ENCODE data around the gene ADCY7.
A peak's percentile ranks its signal among the peaks of the same experiment; 100 is the strongest.
"Not testable (repeated sequence)": the region's sequence is repeated elsewhere in the genome, so short reads cannot be mapped to it uniquely, and the experiment has no call there.

ADCY7 gene

DNA sequence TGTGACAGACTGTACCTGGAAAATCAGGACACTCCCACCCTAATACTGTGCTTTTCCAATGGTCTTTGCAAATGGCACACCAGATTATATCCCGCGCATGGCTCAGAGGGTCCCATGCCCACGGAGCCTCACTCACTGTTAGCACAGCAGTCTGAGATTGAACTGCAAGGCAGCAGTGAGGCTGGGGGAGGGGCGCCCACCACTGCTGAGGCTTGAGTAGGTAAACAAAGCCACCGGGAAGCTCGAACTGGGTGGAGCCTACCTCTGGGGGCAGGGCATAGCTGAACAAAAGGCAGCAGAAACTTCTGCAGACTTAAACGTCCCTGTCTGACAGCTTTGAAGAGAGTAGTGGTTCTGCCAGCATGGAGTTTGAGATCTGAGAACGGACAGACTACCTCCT is 77.2 kb downstream of the ADCY7 start:
- not testable (repeated sequence) for DNase-seq

DNA sequence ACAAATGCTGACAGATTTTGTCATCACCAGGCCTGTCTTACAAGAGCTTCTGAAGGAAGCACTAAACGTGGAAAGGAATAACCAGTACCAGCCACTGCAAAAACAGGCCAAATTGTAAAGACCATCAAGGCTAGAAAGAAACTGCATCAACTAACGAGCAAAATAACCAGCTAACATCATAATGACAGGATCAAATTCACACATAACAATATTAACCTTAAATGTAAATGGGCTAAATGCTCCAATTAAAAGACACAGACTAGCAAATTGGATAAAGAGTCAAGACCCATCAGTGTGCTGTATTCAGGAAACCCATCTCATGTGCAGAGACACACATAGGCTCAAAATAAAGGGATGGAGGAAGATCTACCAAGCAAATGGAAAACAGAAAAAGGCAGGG is 78.9 kb downstream of the ADCY7 start:
- DNase-seq = not testable (repeated sequence)

DNA sequence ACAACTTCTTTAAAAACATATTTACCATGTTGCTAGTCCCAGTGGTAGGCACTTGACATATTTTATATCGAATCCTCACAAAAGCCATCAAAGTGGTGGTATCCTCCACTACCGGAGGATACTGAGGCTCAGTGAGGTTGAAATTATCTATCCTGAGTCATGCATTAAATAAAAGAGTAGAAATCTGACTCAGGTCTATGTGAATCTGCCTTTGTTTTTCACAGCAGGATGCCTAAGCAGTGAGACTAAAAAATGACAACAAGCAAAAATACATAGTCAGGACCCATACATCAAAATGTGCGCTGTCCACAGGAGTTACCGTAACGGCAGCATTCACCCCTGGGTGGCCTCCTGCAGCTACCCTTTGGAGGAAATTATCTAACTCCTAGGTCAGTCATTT is 84.8 kb downstream of the ADCY7 start:
- no peak for DNase-seq

DNA sequence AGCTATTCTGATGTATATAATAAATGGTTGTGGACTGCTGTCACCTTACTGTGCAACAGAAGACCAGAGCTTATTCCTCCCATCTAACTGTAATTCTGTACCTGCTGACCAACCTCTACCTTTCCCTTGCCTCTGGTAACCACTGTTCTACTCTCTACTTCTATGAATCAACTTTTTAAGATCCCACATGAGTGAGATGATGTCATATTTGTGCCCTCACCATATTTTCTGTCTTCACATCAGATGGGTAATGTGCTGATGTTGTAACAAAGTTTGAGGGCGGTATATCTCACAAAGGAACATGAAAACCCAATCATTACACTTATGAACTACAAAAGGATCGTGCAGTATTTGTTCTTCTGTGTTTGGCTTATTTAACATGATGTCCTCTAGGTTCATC is 85.6 kb downstream of the ADCY7 start:
- no peak for DNase-seq

DNA sequence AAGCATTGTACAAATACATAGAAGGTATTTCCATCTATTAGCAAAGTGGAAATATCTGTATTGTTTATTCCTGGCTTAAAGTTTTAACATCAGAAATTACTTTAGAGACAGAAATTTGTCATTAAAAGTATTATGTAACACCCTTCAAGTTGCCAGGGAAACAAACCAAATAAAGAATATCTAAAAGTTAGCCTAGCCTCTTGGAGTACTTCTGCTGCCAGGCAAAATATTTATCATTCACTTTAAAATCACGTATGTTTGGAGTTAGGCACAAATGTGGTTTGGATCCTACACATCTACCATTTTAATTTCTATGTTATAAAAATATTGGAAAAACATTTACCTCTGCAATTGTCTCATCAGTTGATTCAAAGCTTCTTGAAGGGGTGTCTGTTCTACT is 87.7 kb downstream of the ADCY7 start:
- DNase-seq = no peak

DNA sequence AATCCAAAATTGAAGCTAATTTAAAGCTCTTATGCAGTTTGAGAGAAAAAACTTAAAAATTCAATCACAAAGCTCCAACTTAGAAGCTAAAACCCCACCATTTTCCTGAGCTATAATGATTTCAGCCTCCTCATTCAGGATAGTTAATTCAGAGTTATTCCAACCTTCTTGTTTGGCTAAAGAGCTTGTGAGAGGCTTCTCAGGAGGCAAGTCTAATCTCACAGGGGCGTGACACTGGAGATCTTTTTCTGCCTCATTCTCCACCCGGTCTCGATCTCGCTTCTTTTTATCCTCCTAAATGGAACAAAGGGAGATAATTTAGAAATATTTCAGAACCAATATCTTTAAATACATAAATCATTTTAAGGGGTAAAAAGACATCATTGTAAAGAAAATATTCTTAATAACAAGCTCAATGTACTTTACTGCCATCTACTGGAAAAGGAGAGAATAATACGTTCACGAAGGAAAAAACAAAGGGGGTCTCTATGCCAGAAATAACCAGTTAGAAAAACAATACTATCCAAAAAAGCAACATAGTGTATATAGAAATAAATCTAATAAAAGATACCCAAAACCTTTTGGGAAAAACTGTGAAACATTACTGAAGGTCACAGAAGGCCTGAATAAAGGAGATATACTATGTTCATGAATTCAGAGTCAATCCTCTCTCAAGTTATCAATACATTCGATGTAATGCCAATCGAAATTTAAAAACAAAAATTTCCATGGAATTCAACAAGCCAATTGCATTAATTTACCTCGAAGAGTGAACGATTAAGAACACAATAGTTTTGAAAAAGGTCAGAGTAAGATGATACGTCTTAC is 88.5 kb downstream of the ADCY7 start:
- DNase-seq = peak; percentile 4

DNA sequence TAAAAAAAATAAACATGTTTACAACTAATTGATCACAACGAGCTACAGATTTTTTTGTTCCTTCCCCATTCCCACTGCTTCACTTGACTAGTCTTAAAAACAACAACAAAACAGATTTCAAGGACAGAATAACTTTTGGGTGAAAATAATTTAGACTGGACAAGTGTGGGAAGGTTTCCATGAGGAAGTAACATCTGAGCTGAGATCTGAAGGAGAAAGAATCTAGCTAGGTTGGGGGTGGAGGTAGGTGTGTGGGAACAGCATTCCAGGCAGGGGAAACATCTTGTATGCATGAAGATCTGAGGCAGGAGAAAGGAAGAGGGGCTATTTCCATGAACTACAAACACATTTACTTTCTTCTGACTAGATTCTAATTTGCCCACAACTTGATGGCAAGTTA is 93.3 kb downstream of the ADCY7 start:
- DNase-seq = no peak

DNA sequence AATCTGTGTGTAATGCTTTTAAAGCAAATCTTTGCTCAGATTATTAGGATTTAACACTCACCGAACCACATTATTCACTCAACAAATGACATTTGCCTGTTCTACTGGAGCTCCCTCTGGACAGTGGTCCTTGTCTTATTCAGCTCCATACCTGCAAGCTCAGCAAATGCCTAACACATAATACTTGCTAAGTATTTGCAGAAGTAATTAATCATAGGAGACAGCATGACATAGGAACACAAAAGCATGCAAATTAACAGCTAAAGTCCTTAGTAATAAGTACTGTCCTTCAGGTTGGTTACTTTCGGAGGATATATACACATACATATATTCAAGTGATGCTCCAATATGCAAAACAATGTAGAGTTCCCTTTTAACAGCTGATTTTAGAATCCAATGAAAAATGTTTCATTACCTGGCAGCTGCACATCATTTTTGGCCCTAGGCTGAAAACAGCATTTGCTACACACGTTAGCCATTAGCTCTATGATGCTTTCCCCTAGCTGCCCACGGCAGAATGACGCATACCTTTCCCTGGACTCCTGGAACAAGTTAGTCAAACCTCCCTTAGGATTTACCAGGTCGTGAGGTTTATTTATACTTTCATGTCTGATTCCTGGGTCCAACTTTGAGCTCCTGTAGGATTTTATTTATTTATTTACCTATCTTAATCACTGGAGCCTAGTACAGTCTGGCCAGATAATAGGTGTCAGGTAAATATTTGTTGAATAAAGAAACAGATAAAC is 93.9 kb downstream of the ADCY7 start:
- peak; percentile 24 for DNase-seq

DNA sequence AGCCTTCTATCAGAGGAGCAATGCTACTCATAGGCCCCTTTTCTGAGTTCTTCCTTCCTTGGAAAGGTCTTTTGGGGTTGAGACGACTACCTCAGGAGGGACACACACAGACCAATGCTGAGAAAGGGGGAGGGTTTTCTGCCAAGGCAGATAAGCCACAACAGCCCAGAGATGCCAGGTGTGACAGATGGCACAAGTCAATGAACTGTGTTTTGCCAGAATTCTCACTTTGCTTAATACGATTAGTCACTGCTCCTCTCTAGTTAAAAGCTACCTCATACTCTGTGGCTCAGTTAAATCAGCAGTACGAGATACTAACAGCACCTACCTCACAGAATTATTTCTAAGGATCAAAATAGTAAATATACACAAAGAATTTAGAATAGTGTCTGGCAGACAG is 94.4 kb downstream of the ADCY7 start:
- DNase-seq = peak; percentile 93

DNA sequence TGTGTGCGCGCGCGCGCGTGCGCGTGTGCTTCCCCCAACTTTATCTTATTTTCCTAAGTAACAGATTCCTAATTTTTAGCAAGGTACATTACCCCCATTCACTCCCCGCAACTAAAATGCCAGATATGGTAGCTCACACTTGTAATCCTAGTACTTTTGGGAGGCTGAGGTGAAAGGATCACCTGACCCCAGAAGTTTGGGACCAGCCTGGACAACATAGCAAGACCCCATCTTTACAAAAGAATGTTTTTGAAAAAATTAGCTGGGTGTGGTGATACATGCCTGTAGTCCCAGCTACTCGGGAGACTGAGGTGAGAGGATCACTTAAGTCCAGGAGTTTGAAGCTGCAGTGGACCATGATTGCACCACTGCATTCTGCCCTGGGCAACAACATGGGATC is 97.3 kb downstream of the ADCY7 start:
- DNase-seq = no peak

DNA sequence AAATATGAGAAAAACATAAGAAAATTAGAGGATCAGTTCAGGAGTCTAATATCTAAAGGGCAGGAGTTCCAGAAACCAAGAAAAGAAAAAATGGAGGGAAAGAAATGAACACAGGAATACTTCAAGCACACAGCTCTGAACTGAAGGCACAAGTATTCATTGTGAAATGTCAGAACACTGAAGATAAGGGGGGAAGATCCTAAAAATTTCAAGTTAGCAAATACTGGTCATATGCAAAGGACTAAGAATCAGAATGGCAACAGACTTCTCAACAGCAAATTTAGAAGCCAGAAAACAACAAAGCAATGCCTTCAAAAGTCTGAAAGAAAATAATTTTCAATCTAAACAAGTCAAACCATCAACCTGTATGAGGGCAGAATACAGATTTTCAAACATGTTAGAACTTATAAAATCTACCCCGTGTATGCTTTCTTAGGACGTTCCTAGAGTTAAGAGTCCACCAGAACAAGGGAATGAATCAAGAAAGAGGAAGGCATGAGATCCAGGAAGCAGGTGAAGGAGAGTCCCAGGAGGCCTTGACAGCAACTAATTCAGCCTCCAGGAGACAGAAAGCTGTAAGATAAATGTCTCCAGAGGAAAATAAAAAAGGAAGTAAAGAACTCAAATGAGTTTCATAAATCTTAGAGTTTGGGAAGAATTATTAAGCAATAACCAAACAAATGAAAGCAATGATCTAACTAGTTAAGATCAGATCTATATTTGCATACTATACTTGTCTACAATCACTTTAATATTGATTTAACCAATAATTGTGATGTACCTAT is 99.6 kb downstream of the ADCY7 start:
- no peak for DNase-seq
